ENCODE results near the gene GATB.
"Not testable (repeated sequence)": the region's sequence is repeated elsewhere in the genome, so short reads cannot be mapped to it uniquely, and the experiment has no call there.

The GATB gene

GRCh38 chr4:151785484-151786157 is 24.8 kb upstream of the GATB start:
- in situ Hi-C loops (cut with MboI; ENCODE audit: low sequenced_read_pairs): no loop called here

- in situ Hi-C loops (cut with MboI; ENCODE audit: low sequenced_read_pairs): no loop called here
Observed at GRCh38 chr4:151784706-151785105, 23.9 kb upstream of the GATB start.

GRCh38 chr4:151783867-151784266 is 23.1 kb upstream of the GATB start:
- in situ Hi-C loops (cut with MboI; ENCODE audit: low sequenced_read_pairs): no loop called here

GRCh38 chr4:151782296-151782695 is 21.5 kb upstream of the GATB start:
- in situ Hi-C loops (cut with MboI; ENCODE audit: low sequenced_read_pairs): no loop called here

GRCh38 chr4:151781026-151781425 is 20.2 kb upstream of the GATB start:
- in situ Hi-C loops (cut with MboI; ENCODE audit: low sequenced_read_pairs): no loop called here

- in situ Hi-C loops (cut with MboI; ENCODE audit: low sequenced_read_pairs): no loop called here
Observed at GRCh38 chr4:151777471-151777870, 16.7 kb upstream of the GATB start.

- in situ Hi-C loops (cut with MboI; ENCODE audit: low sequenced_read_pairs): no loop called here
Observed at GRCh38 chr4:151774324-151774723, 13.5 kb upstream of the GATB start.

GRCh38 chr4:151772274-151772673 is 11.5 kb upstream of the GATB start:
- in situ Hi-C loops (cut with MboI; ENCODE audit: low sequenced_read_pairs): no loop called here

GRCh38 chr4:151771664-151772063 is 10.9 kb upstream of the GATB start:
- in situ Hi-C loops (cut with MboI; ENCODE audit: low sequenced_read_pairs): no loop called here

- in situ Hi-C loops (cut with MboI; ENCODE audit: low sequenced_read_pairs): no loop called here
Observed at GRCh38 chr4:151770154-151770553, 9.3 kb upstream of the GATB start.

GRCh38 chr4:151768835-151769234 is 8.0 kb upstream of the GATB start:
- in situ Hi-C loops (cut with MboI; ENCODE audit: low sequenced_read_pairs): no loop called here

GRCh38 chr4:151766691-151767090 is 5.9 kb upstream of the GATB start:
- in situ Hi-C loops (cut with MboI; ENCODE audit: low sequenced_read_pairs): no loop called here

GRCh38 chr4:151760002-151760401 is 805 bp downstream of the GATB start:
- in situ Hi-C loops (cut with MboI; ENCODE audit: low sequenced_read_pairs): no loop called here

- in situ Hi-C loops (cut with MboI; ENCODE audit: low sequenced_read_pairs): no loop called here
Observed at GRCh38 chr4:151753056-151753455, 7.8 kb downstream of the GATB start.

GRCh38 chr4:151750156-151750555 is 10.7 kb downstream of the GATB start:
- in situ Hi-C loops (cut with MboI; ENCODE audit: low sequenced_read_pairs): no loop called here

GRCh38 chr4:151745481-151746231 is 15.2 kb downstream of the GATB start:
- in situ Hi-C loops (cut with MboI; ENCODE audit: low sequenced_read_pairs): no loop called here

GRCh38 chr4:151744614-151745013 is 16.2 kb downstream of the GATB start:
- in situ Hi-C loops (cut with MboI; ENCODE audit: low sequenced_read_pairs): no loop called here

GRCh38 chr4:151743894-151744293 is 16.9 kb downstream of the GATB start:
- in situ Hi-C loops (cut with MboI; ENCODE audit: low sequenced_read_pairs): no loop called here

- in situ Hi-C loops (cut with MboI; ENCODE audit: low sequenced_read_pairs): no loop called here
Observed at GRCh38 chr4:151743128-151743854, 17.5 kb downstream of the GATB start.

GRCh38 chr4:151738720-151739517 is 21.9 kb downstream of the GATB start:
- in situ Hi-C loops (cut with MboI; ENCODE audit: low sequenced_read_pairs): no loop called here

- in situ Hi-C loops (cut with MboI; ENCODE audit: low sequenced_read_pairs): not testable (repeated sequence)
Observed at GRCh38 chr4:151736852-151737251, 24.0 kb downstream of the GATB start.

Measured in HL-60/S4 (cell line).